NCI-H82 treated with DMSO at 0.1 percent for 48 hours (cell line): ENCODE data around the gene COL1A2.

Experiments used
- DNase-seq: peaks from one replicate; lab custom pipeline; 2025; ENCODE audit not compliant: unreplicated experiment; lab: John Stamatoyannopoulos, UW

Gene COL1A2

GRCh38 chr7:94394437-94395140 is at the start of gene COL1A2:
Gene COL1A2, plus strand, starts transcription at chr7:94394895. Its CDS starts 137 bp downstream, at chr7:94395032.
- DNase-seq: no peak

- DNase-seq: no peak
These were observed 48.8 kb upstream of the COL1A2 start for GRCh38 chr7:94345907-94346306.

DNA sequence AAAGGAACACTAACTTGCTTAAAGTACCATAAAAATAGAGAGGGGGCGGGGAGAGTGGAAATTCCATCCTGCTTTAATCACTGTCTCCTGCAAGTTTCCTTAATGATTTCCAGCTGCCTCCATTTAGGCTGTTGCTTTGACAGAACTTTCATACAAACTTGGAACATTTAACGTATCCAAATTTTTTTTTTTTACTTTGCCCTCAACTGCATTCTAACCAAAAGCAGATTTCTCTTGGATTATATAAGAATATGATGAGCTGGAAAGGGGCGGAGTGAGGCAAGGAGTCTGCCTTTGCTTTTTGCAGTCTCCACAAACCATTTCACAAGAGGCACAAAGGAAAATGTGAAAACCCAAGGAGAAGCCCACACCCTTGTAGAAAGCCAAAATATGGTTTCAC is 46.6 kb upstream of the COL1A2 start:
- DNase-seq: no peak

GRCh38 chr7:94350734-94351133 is 44.0 kb upstream of the COL1A2 start:
- DNase-seq: no peak

GRCh38 chr7:94351703-94352102 is 43.0 kb upstream of the COL1A2 start:
- no peak for DNase-seq

DNA sequence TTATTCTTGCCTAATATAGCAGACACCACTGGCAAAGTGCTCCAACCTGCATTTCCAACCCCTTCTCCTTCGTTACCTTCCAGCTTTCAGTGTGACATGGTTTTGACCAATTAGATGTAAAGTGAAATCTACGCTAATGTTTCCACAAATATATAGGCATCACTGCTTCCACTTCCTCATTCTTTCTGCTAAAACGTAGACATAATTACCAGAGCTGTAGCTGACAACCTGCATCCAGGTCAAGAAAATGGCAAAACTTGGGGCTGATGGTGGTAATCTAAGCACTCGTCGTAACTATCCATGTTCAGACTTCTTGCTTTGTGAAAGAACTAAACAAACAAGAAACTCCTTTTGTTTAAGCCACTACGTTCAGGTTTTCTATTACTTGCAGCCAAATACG is 41.8 kb upstream of the COL1A2 start:
- DNase-seq: no peak

DNA sequence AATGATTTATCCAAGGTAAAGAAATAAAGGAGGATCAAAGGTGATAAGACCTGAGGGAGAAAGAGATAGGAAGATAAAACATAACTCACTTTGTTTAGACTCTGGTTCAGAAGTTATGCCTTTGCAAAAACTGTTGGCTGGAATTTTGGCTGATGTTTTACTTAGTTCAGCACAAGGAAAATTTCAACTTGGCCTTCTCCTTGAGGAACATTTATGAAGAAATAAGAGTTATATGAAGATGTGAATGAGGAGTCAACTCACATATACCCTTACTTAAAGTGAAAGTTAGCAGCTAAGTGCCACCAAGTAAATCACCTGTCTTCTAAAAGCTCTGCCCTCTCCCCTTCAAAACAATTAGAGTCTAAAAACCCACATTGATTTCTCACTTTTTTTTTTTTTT is 39.7 kb upstream of the COL1A2 start:
- DNase-seq: no peak

DNA sequence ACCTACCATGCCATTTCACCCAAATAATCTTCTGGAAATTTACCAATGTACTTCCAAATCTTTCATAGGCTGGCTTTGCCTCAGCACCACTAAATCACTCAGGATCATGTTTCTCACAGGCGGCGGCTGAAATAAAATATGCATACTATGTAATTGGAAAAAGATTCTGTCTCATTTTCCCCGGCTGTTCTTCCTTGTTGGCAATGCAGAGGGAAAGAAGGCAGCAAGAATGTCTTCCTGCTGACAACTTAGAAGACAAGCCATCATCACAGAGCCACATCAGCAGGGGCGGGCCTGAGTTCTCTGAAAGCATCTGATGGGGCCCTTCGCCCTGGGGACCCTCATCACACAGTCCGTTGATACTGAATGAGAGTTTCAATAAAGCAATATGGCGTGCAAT is 39.2 kb upstream of the COL1A2 start:
- no peak for DNase-seq

GRCh38 chr7:94357076-94357475 is 37.6 kb upstream of the COL1A2 start:
- DNase-seq: no peak

DNA sequence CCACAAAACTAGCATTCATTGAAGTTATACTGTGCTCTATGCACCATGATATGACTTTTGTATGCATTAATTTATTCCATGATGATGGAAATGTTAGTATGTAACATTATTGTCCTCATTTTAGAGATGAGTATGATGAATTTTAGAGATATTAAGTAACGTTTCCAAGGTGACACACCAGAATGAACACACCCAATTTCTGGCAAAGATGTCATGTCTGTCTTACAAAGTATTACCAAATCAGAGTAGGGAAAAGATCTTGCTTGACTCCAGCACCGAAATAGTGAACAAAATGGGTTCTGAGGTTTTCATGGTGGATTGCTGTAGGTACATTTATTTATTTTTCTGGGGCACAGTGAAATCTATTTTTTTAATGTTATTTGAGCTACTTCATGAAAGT is 33.8 kb upstream of the COL1A2 start:
- no peak for DNase-seq

- no peak for DNase-seq
These were observed 32.4 kb upstream of the COL1A2 start for GRCh38 chr7:94362276-94362675.

GRCh38 chr7:94364816-94365215 is 29.9 kb upstream of the COL1A2 start:
- no peak for DNase-seq

DNA sequence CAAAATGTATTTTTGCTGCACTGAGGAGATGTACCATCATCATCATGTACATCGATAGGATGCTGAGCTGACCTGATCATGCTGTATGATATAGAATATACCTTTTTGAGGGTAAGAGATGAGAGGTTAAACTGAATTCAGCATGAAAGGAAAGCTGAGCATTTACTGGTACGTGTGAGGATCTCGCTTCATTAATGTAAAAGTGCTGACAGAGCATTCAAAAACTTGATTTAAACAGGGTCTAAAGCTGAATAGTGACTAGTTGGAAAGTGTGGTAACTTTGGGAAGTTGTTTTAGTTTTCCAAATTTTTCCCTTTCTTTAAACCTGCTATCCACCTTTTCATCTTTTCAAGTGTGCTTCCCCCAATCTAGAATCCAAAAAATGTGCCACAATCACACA is 28.5 kb upstream of the COL1A2 start:
- no peak for DNase-seq

- no peak for DNase-seq
These were observed 27.9 kb upstream of the COL1A2 start for GRCh38 chr7:94366832-94367231.

DNA sequence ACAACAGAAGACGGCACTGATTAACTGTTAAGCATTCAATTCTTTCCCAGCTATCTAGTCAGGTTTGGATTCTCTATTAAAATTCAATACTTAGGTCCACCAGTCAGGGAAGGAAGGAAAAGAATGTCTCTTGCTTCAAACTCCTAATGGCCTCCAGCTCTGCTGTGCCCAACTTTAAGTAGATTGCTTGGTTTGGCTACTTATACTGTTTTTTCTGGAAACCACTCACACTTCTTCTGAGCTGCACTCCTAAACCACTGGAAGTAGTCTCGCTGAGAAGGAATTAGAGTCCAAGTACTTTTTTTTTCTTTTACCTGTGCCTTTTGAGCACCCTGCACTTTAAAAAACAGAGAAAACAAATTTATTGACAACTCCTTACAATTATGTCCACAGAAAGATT is 26.7 kb upstream of the COL1A2 start:
- DNase-seq: no peak

DNA sequence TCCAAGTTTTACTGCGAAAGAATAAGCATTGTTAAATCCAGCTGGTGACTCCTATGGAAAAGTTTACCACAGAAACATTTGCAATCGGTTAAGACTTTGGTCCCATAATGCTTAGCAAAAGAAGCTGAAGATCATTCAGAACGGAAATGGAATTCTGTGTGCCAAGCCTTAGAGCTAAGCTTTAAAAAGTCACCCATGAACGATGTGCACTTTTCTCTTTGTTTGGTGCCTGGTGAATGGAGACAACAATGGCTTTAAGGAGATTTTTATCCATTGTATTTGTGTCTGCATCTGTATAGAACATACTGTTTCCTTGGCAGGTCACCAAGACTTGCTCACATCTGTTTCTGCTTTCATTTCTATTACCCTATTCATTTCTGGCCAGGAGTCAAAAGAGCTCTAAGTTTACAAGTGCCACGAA is 26.3 kb upstream of the COL1A2 start:
- DNase-seq: no peak

GRCh38 chr7:94374231-94374630 is 20.5 kb upstream of the COL1A2 start:
- peak; percentile 9 for DNase-seq

- peak; percentile 92 for DNase-seq
These were observed 19.8 kb upstream of the COL1A2 start for GRCh38 chr7:94374721-94375566.

DNA sequence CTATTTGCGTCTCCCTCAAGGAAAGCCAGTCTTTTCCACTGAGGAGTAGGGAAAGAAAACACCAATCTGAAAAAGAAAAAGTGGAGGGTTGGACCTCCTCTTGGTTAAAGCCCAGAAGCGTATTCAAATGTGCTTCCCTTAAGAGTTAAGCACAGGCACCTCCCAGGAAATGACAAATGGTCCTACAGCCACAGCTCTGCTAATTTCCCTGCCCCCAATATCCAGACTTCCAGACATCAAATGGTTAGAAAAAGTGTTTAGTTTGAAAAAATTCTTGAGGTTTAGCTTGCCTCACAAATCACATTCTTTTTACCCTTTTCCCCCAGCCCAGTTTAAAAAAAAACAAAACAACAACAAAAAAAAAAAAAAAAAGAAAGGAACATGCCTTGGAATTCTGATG is 19.0 kb upstream of the COL1A2 start:
- DNase-seq: peak; percentile 46

GRCh38 chr7:94376281-94376680 is 18.4 kb upstream of the COL1A2 start:
- DNase-seq: no peak

- DNase-seq: no peak
These were observed 16.3 kb upstream of the COL1A2 start for GRCh38 chr7:94378356-94378755.

DNA sequence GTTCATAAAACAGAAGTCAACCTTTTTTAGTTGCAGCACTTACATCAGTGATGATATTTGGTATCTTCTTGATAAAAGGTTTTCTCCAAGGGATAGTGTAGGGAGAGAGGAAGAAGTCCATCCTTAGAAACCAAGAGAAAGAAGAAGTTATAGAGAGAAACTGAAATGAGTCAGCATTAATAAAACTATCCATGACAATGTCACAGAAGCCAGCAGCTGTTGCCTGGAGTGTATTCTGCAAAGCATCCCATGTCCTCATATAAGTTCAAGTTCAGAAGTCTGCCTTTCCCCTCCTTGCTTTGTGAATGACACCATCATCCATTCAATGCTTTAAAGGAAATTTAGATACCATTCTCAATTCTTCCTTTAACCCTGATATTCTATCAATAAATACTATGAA is 14.4 kb upstream of the COL1A2 start:
- DNase-seq: no peak
